Urinary bladder (tissue), 2 donors: Measurements from ENCODE around the gene IL18BP. TPM values are rescaled to one million over a fixed set of nuclear protein-coding genes. Genes with fewer than 3 reads are reported as not detected.

Source experiments
- polyA plus RNA-seq: library from polyadenylated mRNA; stranded (reverse); fragments of 200-250 nt; gene quantifications from one replicate; pipeline ENCODE4 v1.2.3, GENCODE V29; 2013
- small RNA-seq: library from RNA; depleted of rRNA; stranded (forward); fragments of <200 nt; gene quantifications from one replicate; pipeline ENCODE3, GENCODE V24; 2014
- total RNA-seq: library from RNA; depleted of rRNA; stranded (reverse); fragments of >200 nt; gene quantifications from one replicate; pipeline ENCODE4 v1.2.3, GENCODE V29; 2014
- donor health status: healthy.

Gene IL18BP
- total and polyA plus RNA-seq, 2 donors: 6.0 to 14.2 TPM

Small RNA genes lying within 50 kb of the gene (small RNA-seq; reads per million reads assigned to genes)
- not detected for gene RNU6-72P

Other genes starting within 250 kb of the IL18BP start
- not detected for gene DEFB108B, start 165.7 kb upstream of the IL18BP start, total RNA-seq
- gene DEFB108B, start 165.7 kb upstream of the IL18BP start, polyA plus RNA-seq: not detected
- not detected for gene DEFB131B, start 120.5 kb upstream of the IL18BP start, total RNA-seq
- gene DEFB131B, start 120.5 kb upstream of the IL18BP start, polyA plus RNA-seq: not detected
- gene XNDC1N, start 70.3 kb upstream of the IL18BP start, total RNA-seq: 20.7 TPM
- gene XNDC1N, start 70.3 kb upstream of the IL18BP start, polyA plus RNA-seq: 4.2 TPM
- gene RNF121, start 69.9 kb upstream of the IL18BP start, total RNA-seq: 22.5 TPM
- gene RNF121, start 69.9 kb upstream of the IL18BP start, polyA plus RNA-seq: 31.8 TPM
- gene NUMA1, start 81.6 kb downstream of the IL18BP start, total RNA-seq: 193 TPM
- 219 TPM for gene NUMA1, start 81.6 kb downstream of the IL18BP start, polyA plus RNA-seq
- gene LRRC51, start 81.9 kb downstream of the IL18BP start, total RNA-seq: 5.0 TPM
- gene LRRC51, start 81.9 kb downstream of the IL18BP start, polyA plus RNA-seq: 8.3 TPM
- gene LAMTOR1, start 104.4 kb downstream of the IL18BP start, total RNA-seq: 32.4 TPM
- gene LAMTOR1, start 104.4 kb downstream of the IL18BP start, polyA plus RNA-seq: 147 TPM
- gene TOMT, start 107.0 kb downstream of the IL18BP start, total RNA-seq: not detected
- not detected for gene TOMT, start 107.0 kb downstream of the IL18BP start, polyA plus RNA-seq
- 7.7 TPM for gene ANAPC15, start 113.8 kb downstream of the IL18BP start, total RNA-seq
- 54.9 TPM for gene ANAPC15, start 113.8 kb downstream of the IL18BP start, polyA plus RNA-seq
- gene FOLR3, start 136.8 kb downstream of the IL18BP start, total RNA-seq: not detected
- gene FOLR3, start 136.8 kb downstream of the IL18BP start, polyA plus RNA-seq: 0.28 TPM
- 1.1 TPM for gene FOLR1, start 193.2 kb downstream of the IL18BP start, total RNA-seq
- gene FOLR1, start 193.2 kb downstream of the IL18BP start, polyA plus RNA-seq: 0.18 TPM
- gene FOLR2, start 217.9 kb downstream of the IL18BP start, total RNA-seq: 19.6 TPM
- gene FOLR2, start 217.9 kb downstream of the IL18BP start, polyA plus RNA-seq: 31.9 TPM
- 40.2 TPM for gene INPPL1, start 225.9 kb downstream of the IL18BP start, total RNA-seq
- gene INPPL1, start 225.9 kb downstream of the IL18BP start, polyA plus RNA-seq: 86.0 TPM
- gene PHOX2A, start 245.3 kb downstream of the IL18BP start, total RNA-seq: 0.90 TPM
- 1.1 TPM for gene PHOX2A, start 245.3 kb downstream of the IL18BP start, polyA plus RNA-seq